Activated CD4-positive, alpha-beta T cell treated with anti-CD3 and anti-CD28 coated beads, Interleukin-2, amount 50 U/mL, for 1 hour (primary cell): ENCODE results near the gene OTUD3.

ENCODE experiments used
- DNase-seq: peaks from one replicate; pipeline ENCODE4 v3.0.0-alpha.2; 2020

OTUD3 gene

GRCh38 chr1:19957779-19958178 lies 75.6 kb downstream of the OTUD3 start:
- DNase-seq: no peak

GRCh38 chr1:19960591-19960990 lies 78.4 kb downstream of the OTUD3 start:
- no peak for DNase-seq
